Testis (tissue), 2 donors: ENCODE results near the gene TNNI3K.

Experiments used
- POLR2A ChIP-seq: fragments of 450-650 bp; IDR thresholded peaks from one replicate; pipeline ENCODE4 v1.6.1; 2017; ENCODE audit warnings: antibody characterized with exemption, mild to moderate bottlenecking, moderate library complexity
- TF ChIP-seq, protein P1 (sequence below), 3 experiments: fragments of 450-650 bp in 2 of 3; fragments of 200-600 bp in 1 of 3; sonication (generic) in 1 of 3; IDR thresholded peaks; one replicate each; pipeline ENCODE4 v1.5.1; 2016 to 2019; ENCODE audit warnings: antibody characterized with exemption in 3 of 3, mild to moderate bottlenecking in 2 of 3, moderate library complexity in 1 of 3

DNA sequence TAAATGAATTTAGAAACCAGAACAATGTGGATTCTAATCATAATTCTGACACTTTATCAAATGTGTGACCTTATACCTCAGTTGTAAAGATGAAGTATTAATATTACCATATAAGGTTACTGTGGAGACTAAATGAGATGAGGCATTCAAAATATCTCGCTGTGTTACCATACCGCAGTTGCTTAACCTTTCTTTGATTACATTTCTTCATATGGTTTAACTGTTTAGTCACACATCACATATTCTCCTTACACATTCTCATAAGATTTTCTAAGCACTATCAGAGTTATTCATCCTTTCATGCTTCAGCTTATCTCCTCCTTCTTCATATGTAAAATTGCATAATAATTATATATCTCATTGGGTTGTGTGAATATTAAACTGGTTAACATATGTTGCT, 188.3 kb downstream of the TNNI3K start:
- TF ChIP-seq POLR2A = no peak
- TF ChIP-seq, protein P1, sequence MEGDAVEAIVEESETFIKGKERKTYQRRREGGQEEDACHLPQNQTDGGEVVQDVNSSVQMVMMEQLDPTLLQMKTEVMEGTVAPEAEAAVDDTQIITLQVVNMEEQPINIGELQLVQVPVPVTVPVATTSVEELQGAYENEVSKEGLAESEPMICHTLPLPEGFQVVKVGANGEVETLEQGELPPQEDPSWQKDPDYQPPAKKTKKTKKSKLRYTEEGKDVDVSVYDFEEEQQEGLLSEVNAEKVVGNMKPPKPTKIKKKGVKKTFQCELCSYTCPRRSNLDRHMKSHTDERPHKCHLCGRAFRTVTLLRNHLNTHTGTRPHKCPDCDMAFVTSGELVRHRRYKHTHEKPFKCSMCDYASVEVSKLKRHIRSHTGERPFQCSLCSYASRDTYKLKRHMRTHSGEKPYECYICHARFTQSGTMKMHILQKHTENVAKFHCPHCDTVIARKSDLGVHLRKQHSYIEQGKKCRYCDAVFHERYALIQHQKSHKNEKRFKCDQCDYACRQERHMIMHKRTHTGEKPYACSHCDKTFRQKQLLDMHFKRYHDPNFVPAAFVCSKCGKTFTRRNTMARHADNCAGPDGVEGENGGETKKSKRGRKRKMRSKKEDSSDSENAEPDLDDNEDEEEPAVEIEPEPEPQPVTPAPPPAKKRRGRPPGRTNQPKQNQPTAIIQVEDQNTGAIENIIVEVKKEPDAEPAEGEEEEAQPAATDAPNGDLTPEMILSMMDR (IDR thresholded peaks at IDR 0.05) = no peak
